Measurements from ENCODE around the gene PRPF6.
"Not testable (repeated sequence)": the region's sequence is repeated elsewhere in the genome, so short reads cannot be mapped to it uniquely, and the experiment has no call there.

Gene PRPF6

DNA sequence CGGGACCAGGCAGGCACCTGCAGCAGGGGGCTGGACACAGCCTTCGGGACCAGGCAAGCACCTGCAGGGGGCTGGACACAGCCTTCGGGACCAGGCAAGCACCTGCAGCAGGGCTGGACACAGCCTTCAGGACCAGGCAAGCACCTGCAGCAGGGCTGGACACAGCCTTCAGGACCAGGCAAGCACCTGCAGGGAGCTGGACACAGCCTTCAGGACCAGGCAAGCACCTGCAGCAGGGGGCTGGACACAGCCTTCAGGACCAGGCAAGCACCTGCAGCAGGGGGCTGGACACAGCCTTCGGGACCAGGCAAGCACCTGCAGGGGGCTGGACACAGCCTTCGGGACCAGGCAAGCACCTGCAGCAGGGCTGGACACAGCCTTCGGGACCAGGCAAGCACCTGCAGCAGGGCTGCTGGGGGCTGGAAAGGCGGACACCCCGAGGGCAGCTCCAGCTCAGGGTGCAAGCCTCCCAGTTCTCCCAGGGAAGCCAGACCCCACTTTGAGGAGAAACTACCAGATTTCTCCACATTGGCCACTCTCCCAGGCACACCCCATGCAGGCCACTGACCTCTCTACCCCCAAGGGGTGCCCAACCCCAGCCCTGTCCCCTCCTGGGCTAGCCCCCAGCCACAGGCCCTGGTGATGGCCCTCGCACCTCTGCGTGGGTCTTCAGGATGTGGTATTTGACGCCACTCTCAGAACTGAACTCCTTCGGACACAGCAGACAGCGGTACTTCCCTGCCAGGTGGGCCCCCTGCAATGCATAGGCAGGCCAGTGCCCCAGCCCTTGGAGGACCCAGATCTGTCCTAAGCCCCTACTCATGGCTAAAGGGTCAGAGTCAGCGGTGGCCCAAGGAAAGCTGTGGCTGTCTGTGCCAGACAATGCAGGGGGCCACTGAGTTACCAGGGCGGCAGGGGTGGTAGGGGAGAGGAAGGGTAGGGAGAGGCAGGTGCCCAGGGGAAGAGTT, 20.0 kb upstream of the PRPF6 start:
- not testable (repeated sequence) for DNase-seq

- no peak for DNase-seq
Observed at GRCh38 chr20:63961664-63962425, 19.1 kb upstream of the PRPF6 start.

DNA sequence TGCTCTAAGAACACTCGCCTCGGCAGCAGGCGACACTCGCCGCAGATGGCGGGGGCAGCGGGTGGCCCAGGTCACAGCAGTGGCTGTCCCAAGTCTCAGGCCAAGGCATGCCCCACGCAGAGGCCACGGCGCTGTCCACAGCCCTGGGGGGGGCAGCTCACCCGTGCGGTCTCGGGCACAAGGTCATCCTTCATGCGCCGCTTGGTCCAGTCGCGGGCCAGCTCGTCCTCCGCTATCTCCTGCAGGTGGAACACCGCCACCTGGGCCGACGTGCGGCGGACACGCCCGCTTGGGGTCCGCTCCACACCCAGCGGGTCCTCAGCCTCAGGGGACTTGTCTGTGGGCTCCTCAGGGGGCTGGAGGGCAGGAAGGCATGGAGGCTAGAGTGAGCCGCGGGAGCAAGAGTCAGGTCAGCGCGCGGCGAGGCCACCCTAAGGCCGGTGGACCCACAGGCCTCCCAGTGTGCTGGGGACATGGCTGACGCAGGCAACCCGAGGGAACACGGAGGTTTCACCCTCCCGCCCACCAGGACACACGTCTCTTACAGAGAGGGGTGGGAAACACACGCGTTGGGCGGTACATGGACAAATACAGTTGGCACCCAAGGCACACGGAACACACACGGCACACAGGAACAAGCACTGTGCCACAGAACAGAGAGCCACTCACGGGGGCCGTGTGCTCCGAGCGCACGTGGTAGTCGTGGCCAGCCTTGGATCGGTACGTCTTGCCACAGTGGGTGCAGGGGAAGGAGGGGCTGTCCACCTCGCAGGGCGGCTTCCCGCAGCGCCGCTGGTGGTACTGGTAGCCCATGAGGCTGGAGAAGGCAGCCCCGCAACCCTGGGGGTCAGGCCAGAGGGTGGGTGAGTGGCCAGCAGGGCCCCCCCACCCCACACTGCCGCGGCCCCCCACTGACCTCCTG, 18.2 kb upstream of the PRPF6 start:
- no peak for DNase-seq

DNA sequence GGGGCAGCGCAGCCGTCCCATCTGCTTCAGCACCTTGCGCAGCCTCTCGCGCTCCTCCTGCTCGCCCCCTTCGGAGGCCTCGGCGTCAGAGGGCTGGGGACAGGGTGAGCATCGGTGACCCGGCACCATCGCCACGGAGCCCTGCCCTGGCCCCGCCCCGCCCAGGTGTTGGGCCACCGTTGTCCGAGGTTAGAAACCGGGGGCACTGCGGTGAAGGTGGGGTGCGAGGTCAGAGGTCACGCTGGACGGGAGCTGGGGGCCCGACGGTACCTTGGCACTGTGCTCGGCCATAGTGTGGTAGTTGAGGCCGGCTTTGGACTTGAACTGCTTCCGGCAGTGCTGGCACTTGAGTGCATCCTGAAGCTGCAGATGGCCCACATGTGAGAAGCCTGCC, 17.6 kb upstream of the PRPF6 start:
- no peak for DNase-seq

DNA sequence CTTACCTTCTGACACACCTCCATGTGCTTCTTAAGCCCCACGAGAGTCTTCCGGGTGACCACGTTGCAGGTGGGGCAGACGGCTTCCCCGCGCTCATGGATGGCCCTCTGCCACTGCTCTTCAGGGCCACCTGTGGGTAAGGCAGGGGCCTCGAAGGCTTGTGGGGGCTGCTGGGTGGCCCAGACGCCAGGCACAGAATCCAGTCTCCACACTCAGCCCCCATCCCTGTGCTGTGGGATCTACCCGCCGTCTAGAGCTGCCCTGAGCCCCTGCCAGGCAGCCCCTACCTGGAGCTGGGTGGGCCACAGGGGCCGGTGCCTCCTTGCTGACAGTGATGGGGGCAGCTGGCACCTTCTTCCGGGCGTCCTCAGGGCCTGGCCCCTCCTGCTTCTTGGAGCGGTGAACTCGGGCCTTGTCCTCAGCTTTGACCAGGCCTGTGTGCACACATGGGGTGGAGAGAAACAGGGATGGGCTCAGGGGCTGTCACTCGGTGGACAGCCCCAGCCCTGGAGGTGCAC, 17.1 kb upstream of the PRPF6 start:
- no peak for DNase-seq

GRCh38 chr20:63964412-63964811, 16.5 kb upstream of the PRPF6 start:
- DNase-seq: no peak

DNA sequence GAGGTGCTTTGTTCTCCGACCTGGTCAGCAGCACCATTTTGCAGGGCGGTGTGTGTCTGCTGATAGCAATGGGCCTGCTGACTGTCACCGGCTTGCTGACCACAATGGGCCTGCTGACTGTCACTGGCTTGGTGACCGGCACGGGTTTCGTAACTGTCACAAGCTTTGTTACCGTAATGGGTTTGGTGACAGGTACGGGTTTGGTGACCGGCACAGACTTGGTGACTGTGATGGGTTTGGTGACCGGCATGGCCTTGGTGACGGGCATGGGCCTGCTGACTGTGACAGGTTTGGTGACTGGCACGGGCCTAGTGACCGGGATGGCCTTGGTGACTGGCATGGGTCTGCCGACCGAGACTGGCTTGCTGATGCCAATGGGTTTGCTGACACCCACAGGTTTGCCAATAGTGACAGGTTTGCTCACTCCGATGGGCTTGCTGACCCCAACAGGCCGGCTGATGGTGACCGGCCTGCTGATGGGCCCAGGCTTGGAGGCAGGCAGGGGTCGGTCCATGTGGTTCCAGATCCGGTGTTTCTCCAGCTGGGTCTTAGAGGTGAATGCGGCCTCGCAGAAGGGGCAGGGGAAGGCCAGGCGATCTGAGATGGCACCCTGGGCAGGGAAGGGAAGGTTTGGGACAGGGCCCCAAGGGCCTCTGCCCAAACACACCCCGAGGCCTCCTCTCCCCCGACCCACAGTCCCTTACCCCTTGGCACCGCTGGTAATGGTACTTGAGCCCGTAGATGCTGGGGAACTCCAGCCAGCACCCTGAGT, 14.6 kb upstream of the PRPF6 start:
- no peak for DNase-seq

- no peak for DNase-seq
Observed at GRCh38 chr20:63966944-63967322, 14.0 kb upstream of the PRPF6 start.

DNA sequence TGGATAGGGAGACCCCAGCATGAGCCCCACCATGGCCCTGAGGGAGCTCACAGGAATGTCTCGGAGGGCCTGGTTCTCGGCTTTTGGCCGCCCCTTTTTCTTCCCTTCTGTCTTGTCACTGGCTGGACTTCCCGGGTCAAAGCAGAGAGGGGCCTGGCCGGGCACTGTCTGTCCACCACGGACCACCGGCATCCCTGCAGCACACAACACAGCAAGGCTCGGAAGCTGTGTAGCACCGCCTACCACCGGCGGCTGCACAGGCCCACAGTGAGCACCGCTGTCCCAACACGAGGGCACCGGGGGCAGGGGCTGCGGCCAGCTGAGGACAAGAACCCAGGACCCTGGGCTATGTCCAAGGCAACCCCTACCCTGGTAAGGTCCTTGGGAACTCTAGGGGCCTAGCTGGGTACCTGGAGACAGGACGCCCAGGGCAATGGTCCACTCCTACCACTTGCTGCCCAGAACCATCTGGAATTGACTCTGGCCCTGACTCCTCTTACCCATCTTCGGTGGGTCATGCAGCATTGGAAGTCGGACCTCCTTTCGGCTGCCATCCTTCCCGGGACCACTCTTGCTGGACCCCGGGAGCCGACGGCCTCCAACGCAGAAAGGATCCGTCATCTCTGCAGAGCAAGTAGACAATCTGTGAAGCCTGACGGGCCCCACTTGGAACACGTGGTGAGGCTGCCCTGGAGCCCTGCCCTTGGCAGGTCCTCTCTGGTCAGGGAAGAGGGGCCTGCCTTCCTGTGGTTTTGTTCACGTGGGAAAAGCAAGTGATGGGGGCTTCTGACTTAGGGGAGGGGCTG, 13.4 kb upstream of the PRPF6 start:
- DNase-seq: no peak

DNA sequence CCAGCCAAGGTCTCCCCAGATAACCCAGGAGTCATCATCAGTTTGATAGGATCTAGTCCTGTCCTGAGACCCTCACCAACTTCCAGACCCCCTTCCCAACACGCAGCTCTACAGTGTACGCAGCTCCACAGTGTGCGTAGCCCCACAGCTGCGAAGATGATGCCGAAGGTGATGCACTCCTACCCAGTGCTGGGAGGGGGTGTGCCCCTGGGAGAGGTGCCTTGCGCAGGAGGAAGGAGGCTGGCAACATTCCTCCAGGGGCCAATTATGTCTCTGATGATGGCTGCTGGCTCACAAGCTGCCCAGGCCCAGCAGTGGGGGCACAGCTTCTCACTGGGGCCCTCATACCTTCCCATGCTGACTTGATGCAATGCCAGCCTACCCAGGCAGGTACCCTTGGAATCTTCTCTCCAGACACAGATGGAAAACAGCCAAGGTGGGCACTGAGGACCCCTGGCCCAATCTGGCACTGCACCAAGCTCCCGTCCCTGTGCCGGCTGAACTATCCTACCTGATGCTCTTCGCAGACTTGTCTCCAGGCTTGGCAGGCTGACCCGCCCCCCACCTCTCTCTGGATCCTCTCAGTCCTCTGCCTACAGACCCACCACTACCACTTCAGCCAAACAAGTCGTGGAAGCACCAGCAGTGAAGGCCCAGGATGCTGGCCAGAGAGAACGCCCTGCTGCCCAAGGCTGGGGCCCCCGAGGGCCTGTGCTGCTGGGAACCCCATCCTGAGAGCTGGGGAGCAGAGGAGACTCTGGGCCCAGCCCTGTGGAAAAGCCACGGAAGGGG, 12.6 kb upstream of the PRPF6 start:
- no peak for DNase-seq

GRCh38 chr20:63968928-63969760, 11.8 kb upstream of the PRPF6 start:
- DNase-seq: no peak

DNA sequence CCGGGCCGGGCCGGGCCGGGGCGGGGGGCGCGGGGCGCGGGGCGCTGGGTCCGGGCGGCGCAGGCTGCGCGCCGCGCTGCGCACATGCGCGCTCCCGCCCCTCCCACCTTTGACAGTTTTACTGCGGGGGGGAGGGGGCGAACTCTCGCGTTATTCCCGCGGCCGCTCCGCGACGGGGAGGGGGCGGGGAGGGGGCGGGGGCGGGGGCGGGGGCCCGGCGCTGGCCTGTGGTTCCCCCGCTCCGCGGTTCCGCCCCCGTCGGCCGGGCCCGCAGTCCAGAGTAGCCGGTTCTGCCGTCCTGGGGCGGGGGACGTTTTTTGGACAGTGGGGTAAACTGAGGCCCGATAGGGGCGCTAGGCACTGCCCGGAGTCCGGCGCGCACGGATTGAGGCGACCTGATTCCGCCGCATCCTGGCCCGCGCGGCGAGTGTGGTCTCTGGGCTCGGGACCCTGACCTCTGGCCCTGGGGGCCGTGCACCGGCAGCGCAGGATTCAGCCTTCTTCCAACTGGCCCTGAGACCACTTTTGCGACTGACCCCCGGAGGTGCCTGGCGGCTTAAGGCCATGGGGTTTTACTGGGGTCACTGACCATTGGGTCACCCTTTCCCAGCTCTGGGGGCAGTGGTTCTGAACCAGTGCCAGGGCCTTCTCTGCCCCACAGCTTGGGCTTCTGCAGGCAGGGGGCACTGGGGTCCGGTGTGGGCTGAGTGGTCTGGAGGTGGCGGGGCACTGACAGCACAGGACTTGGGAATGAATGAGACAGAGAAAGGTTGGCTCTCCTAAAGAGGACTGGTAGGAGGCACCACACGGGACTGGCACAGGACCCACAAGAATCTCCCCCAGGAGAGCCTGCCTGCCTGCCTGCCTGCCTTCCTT, 10.9 kb upstream of the PRPF6 start, which contains the start of gene ZNF512B:
ZNF512B (minus strand) TSS at position 93 of the 876 bp plus-strand sequence. CDS start 1,980 bp downstream, outside the sequence.
- peak in 2 of 4 experiments; percentile 73 to 76 for DNase-seq

DNA sequence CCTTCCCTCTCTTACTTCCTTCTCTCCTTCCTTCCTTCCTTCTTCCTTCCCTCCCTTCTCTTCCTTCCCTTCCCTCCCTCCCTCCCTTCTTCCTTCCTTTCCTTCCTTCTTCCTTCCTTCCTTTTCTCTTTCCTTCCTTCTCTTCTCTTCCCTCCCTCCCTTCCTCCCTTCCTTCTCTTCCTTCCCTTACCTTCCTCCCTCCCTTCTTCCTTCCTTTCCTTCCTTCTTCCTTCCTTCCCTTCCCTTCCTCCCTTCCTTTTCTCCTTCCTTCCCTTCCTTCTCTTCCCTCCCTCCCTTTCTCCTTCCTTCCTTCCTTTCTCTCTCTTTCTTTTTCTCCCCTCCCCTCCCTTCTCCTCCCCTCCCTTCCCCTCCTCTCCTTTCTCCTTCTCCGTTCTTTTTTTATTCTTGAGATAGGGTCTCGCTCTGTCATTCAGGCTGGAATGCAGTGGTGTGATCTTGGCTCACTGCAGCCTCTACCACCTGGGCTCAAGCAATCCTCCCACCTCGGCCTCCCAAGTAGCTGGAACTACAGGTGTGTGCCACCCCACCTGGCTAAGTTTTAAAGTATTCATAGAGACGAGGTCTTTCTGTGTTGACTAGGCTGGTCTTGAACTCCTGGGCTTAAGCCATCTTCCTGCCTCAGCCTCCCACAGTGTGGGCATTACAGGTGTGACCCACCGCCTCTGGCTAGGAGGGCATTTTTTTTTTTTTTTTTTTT, 10.1 kb upstream of the PRPF6 start:
- DNase-seq: no peak

- DNase-seq: not testable (repeated sequence)
Observed at GRCh38 chr20:63971960-63972311, 9.0 kb upstream of the PRPF6 start.

DNA sequence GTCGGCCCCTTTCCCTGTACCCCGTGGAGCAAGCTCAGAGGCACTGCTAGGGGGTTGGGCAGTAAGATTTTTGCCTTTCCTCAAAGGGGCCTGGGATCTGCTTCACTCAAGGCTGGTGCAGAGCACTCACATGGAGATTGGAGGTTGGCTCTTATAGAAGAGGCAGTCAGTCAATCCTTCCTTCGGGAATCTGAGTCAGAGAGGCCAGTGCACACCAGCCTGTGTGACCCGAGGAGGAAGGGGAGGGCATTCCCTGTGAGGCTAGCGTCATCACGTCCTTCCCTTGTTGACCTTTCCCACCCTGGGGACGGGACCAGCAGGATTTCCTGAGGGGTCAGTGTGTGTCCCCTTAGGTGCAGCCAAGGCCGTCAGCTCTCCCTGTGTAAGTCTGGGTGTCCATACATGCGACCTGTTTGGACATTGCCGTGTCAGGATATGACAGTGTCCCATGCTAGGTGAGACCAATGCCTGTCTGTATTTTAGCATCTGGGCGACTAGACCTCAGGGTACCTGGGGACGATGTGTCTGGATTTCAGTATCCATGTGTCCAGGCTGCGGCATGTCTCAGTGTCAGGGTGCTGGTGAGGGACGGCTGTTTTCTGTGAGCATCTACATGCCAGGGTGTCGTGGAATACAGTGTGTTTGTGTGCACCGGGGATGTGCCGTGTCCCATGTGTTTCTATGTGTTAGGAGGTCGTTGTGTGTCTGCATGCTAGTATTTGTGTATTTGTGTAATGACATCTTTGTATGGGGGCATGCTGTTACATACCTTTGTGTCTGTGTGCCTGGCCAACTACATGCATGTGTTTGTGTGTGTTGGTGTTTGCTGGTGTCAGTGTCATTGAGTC, 8.4 kb upstream of the PRPF6 start:
- DNase-seq: no peak

- DNase-seq: no peak
Observed at GRCh38 chr20:63973160-63973479, 7.8 kb upstream of the PRPF6 start.

Measured in suppressor macrophage (primary cell).